GM21723 (cell line): ENCODE results near the gene CDH23.

Experiments used
- ATAC-seq: cut with Tn5 transposase; IDR thresholded peaks from one replicate; pipeline ENCODE4 v1.9.1; 2021; ENCODE audit warnings: mild to moderate bottlenecking, moderate library complexity; ENCODE audit not compliant: unreplicated experiment

Gene CDH23

DNA sequence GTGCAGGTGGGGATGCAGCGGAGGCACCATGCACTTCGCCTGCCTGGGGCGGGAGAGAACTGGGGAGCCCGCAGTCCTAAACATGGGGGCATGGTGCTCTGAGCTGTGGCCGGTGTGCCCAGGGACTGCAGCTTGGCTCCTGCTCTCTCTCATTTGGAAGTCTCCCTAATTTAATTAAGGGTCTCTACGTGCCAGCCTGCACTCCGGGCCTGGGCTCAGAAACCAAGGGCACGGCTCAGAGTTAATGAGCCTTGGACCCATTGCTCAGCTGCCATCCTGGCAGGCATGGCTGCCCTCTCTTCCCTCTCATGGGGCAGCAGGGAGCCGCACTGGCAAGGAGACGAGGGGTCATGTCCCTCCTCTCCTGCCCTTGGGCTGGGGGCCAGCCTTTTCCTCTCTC, 115.6 kb downstream of the CDH23 start:
- no peak for ATAC-seq

GRCh38 chr10:71512761-71513539, 116.2 kb downstream of the CDH23 start:
- no peak for ATAC-seq

GRCh38 chr10:71513540-71513853, 116.8 kb downstream of the CDH23 start:
- no peak for ATAC-seq

DNA sequence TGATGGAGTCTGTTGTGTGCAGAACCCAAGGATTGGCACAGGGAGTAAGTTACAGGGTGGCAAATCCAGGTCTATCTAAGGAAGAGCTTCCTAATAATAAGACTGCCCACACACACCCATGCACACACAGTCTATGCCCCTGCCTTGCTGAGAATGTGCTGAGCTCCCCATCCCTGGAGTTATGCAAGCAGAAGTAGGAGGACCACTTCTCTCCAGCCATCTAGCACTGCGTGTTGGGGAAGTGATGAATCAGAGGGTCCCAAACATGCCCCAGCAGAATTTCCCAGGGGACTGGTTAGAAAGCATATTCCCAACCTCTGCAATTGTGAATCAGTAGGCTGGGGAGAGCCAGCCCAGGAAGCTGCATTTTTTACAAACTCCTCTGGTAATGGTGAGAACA, 117.2 kb downstream of the CDH23 start:
- ATAC-seq = no peak

DNA sequence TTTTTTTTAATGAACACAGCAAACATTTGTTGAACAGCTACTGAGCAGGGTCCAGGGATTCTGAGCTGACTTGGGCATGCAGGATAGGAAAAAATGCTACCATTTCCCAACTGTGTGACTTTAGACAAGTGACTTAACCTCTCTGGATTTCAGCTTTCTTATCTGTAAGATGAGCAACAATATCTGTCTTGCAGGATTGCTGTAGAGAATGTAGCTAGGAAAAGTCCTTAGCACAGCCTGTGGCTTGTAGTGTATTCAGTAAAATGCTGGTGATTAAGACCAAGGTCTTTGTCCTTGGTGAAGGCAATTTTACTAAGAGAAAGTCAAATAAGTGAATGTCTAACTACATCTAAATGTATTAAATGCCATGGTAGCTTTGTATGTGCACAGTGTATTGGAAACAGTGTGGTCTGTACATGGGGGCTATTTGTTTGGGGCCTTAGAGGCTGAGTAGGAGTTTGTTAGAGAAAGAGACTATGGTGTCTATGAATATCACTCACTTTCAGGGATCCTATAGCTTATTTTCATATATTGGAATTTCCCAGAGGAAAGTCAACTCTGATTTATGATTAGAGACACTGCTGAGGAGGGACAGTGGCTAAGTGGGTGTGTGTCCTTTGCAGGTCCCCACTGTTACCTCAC, 118.9 kb downstream of the CDH23 start:
- no peak for ATAC-seq

- no peak for ATAC-seq
These were observed 120.2 kb downstream of the CDH23 start for GRCh38 chr10:71516890-71517289.

DNA sequence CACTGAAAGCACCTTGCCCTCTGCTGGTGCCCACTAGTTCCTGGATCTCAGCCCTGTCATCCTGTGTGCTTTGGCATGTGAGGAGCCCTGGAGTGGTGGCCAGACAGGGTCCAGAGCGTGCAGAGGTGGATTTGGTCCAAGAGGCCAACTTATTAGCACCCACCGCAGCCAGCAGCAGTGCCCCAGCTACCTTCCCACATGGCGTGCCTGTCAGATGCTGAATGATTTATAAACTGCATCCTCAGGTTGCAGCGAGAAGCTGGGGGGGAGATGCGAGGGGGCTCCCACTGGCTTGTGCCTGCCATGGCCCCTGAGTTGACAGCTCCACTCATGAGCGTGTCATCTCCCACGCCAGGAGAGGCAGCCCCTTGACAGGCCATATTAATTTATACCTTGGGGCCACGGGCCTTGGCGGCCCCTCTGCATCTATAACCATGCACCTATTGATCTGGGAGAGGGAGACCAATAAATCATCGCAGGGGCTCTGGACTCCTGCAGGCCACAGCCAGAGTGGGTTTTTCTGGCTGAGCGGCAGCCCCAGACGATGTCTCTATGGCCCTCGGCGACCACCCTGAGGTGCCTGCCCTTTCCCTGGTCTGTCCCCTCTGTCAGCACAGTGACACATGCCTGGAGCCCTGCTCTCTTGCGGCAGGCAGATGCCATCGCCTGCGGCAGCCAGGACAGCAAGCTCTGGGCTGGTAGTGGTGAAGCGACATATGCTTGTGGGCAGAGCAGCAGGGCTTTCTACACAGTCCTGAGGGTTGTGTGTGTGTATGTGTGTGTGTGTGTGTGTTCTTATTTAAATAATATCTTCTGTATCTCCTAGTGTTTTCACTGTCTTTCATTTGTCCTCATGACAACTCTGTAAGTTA, 120.8 kb downstream of the CDH23 start:
- ATAC-seq = no peak

DNA sequence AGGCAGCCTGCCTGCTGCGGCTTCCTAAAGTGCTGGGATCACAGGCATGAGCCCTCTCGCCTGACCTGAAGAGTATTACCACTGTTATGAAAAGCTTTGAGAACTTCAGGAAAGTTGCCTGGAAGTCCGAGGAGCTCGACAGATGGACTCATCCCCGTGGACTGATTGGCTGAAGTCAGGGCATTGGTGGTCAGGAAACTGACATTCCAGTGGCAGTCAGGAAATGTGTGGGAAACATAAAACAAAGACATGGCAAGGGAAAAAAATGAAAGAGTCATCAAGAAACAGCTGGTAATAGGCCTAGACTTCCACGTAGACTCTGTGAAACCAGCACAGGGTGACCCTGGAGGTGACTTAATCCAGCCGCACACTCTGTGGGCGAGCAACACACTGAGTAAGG, 123.3 kb downstream of the CDH23 start:
- no peak for ATAC-seq

DNA sequence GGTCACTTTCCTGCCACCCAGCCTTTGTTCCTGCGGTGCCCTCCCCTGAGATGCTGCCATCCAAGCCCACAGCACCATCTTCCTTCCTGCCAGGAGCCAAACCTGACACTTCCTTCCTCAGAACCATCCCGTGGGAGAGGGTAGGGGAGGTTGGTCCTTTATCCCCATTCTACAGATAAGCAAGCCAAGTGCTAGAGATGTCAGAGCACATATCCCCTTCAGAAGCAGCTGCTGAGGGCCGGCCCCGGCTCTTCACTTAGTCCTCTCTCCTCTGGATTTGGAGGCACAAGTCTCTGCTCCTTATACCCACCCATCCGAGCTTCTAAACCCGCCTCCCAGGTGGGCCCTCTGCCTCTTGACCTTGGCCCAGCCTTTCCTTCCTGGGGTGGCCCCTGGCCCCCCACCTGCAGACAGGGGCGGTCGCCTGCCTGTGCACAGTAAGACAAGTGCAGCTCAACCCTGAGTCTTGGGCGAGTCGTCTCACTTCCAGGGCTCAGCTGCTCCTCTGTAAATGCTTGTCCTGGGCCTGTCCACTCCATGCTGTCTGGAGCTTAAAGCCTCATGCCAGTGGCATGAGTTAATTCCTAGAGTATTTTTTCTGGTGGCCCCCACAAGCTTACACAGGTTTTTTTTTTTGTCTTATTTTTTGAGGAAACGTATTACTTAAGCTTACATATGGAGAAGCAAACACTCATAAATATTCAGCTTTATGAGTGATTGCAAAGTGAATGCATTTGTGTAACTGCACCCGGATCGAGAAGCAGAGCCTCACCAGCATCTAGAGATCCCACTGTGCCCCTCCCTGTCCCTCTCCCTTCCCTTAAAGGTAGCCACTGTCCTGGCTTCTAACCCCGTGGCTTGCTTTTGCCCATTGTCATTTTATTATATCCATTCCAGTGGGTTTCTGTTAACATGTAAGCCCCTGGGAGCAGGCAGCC, 125.1 kb downstream of the CDH23 start:
- ATAC-seq = no peak

- no peak for ATAC-seq
These were observed 125.9 kb downstream of the CDH23 start for GRCh38 chr10:71522442-71523144.

GRCh38 chr10:71523756-71524155, 127.0 kb downstream of the CDH23 start:
- no peak for ATAC-seq

DNA sequence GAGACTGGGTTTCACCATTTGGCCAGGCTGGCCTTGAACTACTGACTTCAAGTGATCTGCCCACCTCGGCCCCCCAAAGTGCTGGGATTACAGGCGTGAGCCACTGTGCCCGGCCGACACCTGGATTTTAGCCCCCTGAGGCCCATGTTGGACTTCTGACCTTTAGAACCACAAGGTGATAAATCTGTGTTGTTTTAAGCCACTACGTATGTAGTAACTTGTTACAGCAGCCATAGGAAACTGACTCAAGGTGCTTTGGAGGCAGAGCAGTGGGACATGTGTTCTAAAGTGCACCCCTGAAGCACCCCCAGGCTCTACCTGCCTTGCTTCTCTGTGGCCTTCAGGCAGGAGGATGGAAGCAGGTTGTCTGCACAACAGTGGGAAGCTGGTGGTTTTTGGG, 128.4 kb downstream of the CDH23 start:
- ATAC-seq = no peak

DNA sequence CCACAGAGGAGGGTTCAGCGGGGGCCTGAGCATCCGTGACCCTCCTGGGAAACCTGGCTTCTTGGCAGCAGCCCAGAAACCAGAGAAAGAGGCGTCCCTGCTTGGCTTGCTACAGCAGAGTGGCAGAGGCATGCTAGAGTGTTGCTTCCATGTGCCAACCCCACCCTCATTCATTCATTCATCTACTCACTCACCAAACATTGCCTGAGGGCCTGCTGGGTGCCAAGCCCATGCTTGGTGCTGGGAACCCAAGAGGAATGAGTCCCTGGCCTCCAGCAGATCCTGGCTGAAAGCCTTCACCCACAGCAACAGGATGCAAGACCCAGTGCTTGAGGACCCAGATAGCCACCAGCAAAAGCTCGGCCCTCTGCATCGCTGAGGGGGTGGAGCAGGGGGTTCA, 129.0 kb downstream of the CDH23 start:
- ATAC-seq = no peak

- no peak for ATAC-seq
These were observed 129.9 kb downstream of the CDH23 start for GRCh38 chr10:71526653-71527052.

DNA sequence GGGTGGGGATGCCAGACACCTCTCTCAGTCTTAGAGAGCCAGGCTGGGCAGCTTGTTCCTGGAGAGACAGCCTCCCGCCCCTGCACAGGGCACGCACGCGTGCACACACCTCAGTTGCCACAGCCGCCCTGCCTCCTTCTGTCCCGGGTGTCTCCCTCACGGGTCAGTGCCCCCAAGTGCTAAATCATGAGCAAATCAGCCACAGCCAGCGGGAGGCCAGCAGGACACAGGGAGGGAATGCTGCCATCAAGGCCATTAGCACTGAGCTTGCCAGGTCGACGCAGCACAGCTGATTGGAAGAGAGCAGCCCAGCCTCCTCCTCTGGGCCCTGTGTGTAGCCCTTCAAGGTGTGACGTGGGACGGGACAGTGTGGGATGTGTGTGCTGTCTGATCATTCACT, 130.4 kb downstream of the CDH23 start:
- no peak for ATAC-seq

- ATAC-seq = no peak
These were observed 131.9 kb downstream of the CDH23 start for GRCh38 chr10:71528371-71529206.

DNA sequence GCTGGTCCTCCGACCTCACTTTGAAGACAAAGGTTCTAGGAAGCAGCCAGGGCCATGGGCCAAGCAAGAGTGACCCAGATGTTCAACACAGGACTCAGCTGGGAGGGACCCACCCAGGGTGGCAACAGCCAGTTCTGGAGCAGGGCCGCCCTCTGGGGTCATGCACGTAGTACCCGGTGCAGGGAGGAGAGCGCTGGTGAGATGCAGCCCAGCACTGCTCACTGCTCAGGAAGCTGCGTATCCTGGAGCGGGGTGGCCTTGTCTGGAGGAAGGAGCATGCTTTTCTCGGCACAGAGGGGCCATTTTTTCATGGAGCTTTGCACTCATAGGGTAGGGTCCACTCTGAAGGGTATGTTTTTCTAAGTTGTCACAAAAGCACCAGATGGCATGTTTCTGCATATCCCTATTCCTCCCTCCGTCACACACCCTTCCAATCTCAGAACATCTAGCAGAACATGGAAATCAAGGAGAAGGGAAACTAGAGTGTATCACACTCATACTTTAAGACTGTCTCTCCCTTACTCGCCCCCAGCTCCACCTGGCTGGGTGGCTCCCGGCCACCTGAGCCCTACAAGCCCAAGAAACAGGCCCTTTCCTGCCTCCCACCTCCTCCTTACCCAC, 132.6 kb downstream of the CDH23 start:
- ATAC-seq = no peak

GRCh38 chr10:71530781-71531180, 134.1 kb downstream of the CDH23 start:
- ATAC-seq = no peak
